CD4-positive, alpha-beta T cell treated with Interleukin-2 at 100 ng/mL for 4 hours (primary cell): ENCODE measurements around the gene PPP1R14C.
A peak's percentile ranks its signal among the peaks of the same experiment; 100 is the strongest.

ENCODE experiments used
- DNase-seq: peaks from one replicate; pipeline ENCODE4 v3.0.0-alpha.2; 2020; ENCODE audit warnings: low spot score

PPP1R14C gene

DNA sequence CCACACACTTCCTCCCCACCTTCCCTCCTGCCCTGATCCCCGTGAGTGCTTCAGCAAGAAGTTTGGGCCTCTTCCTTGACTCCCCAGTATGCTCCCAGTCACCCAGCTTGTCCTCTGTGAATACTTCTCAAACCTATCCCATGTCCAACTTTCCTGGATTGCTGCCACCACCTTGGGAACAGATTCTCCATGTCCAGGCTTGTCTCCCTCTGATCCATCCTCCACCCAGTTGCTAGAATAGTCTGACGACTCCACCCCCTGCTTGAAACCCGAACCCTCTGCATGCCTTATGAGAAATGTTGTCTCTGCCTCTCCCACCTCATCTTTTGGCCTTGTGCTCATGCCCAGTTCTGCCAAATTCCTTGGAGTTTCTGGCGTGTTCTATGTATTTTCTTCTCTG, 108.0 kb downstream of the PPP1R14C start:
- DNase-seq = no peak

DNA sequence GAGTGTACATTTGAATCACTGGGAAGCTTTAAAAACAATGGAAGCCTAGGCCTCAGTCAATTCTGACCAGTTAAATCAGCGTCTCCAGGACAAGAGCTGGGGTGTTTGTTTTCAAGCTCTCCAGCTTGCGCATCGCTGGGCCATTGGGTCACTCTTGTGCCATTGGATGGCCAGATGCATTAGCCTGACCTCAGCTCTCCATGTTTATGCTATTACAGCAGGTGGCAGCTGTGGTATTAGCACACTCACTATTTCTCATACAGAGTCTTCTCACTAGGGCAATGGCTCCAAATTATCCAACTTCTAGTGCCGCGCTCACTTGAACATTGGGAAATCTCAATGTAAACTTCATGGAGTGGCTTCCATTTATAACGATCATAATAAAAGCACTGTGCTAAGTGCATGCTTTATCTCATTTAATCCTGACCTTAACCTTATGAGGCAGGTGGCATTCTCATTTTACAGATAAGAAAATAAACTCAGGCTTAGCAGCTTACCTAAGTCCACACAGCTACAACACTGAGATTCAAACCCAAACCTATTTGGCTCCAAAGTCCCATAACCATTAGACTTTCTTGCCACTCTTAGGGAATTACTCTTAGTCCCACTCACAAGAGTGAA, 108.8 kb downstream of the PPP1R14C start:
- no peak for DNase-seq

DNA sequence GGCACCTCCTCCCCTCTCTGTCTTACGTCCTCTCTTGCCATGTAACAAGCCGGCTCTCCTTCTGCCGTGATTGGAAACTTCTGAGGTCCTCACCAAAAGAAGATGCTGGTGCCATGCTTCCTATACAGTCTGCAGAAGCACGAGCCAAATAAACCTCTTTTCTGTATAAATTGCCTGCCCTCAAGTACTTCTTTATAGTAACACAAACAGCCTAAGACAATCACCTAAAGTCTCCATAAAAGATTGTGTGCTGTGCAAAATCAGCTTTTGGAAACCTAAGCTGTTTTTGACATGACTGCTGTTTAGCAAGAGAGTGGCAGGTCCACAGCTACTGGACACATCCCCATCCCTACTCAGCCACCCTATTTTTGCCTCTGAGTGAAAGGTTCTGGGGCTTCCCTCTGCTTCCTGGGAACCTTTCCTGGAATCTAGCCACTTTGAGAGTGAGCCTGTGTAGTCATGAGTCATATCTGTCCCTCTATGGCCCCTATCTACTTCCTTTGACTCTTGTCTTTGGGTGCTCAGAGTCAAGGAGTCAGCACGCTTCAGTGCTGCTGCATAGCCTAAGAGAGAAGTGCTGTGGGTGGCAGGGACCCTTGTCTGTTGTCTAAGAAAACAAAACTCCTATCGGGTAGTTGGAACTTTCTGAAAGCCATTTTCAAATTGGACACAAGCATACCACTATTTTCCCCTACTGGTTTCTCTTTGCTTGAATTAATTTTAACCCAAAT, 110.0 kb downstream of the PPP1R14C start:
- no peak for DNase-seq

DNA sequence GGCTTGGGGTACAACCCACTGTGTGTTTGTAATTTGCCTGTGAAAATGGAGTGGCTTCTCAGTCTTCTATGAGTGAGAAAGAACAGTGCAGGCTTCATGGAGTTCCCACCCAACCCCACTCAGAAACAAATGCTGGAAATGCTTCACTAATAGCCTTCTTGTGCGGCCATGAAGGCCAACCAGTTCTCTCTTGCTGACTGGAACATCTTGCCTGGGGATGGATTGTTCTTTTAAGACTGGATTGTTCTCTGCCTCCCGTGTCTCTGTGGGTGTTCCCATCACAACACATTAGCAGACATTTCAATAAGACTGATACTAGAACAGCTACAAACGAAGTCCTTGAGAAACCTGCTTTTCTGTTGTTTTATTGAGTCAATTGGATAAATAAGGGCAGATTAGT, 110.6 kb downstream of the PPP1R14C start:
- DNase-seq = no peak

DNA sequence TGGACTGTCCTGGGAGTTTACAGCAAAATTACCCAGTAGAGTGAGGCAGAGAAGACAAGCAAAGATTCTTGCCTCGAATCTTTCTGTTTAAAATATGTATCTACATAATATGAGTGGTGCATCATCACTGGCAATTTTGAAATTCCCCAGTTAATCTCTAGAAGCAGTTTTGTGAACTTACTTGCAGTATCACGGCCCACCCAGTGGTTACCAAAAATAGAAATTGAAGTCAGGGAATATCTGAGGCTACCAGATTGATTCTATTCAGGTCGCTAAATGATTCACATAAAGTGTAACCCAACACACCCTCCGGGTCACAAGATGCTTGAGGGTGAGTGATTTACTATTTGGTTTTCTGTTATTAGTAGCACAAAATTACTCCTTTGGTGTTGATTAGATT, 111.9 kb downstream of the PPP1R14C start:
- no peak for DNase-seq

DNA sequence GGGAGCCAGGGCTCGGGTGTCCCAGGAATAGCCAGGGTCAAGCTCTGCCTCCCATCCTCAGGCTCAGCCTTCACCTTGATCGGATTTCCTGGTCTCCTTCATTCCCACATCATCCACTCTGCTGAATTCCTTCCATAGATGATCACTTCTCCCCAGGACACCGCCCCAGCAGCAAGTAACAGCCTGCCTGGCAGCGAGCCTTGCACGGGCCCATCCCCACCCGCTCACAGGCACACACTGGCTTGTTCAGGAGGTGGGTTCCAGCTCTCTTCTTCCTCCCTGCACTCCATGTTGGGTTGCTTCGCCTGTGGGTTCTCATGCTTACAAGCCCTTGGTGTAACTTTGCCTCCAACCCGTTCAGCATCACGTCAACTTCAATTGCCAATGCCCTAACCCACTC, 113.0 kb downstream of the PPP1R14C start:
- DNase-seq = no peak

DNA sequence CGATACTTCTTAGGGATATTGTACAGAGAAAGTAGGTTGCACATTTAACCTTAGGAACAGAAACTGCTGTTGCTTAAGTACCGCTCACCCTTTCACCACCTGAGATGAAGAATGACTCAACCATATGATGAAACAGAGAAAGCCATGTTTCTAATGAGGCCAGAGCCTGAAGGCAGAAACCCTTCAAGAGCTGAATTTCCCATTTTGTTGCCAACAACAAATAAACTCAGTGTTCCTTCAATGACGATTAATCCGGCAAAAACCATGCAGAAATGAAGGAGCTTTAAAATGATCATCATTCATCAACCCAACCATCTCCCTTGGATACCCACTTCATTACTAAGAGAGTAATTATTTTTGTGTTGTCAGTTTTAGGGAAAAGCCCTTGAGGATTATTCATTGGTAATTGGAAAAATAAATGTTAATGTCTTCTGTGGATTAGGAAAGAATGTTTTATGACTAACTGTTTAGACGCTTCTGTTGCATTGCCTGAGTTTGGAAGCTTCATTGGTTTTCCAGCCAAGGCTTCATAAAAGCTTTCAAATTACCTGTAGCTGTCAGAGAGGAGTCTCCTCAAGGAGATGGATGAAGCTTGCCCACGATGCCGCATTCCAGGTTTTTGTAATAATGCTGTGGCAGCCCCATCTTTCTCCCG, 113.9 kb downstream of the PPP1R14C start:
- no peak for DNase-seq

DNA sequence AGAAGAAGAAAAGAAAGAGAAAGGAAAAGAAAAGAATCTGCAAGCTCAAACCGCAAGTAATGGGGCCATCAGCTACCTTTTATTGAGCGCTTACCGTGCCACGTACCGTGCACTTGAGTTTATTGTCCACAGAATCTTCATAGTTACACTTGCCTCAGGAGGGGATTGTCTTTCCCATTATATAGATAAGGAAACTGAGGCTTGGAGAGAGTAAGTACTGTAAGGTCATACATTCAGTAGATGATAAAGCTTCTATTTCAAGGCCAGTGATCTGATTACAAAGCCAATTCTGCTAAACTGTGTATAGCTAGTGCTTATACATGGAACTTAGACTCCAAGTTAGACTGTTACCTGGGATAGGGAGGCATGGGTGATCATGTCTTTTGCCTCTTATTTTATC, 115.5 kb downstream of the PPP1R14C start:
- DNase-seq = no peak

DNA sequence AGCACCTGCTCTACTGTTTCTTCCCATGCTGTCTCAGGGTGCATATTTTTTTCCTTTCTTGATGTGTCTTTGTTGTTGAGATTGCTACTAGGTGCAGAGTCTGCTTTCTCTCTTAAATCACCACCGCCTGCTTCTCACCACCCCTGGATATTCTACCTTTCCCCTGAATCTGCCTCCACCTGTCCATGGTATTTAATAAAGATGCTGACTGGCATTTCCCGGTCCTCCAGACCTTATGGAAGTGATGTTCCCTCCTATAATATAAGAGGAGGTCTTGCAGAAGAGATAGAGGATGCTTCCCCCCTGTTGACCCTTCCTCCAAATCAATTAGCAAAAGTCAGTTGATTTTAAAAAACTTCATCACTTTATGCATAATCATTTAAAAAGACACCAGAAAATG, 118.1 kb downstream of the PPP1R14C start:
- no peak for DNase-seq

DNA sequence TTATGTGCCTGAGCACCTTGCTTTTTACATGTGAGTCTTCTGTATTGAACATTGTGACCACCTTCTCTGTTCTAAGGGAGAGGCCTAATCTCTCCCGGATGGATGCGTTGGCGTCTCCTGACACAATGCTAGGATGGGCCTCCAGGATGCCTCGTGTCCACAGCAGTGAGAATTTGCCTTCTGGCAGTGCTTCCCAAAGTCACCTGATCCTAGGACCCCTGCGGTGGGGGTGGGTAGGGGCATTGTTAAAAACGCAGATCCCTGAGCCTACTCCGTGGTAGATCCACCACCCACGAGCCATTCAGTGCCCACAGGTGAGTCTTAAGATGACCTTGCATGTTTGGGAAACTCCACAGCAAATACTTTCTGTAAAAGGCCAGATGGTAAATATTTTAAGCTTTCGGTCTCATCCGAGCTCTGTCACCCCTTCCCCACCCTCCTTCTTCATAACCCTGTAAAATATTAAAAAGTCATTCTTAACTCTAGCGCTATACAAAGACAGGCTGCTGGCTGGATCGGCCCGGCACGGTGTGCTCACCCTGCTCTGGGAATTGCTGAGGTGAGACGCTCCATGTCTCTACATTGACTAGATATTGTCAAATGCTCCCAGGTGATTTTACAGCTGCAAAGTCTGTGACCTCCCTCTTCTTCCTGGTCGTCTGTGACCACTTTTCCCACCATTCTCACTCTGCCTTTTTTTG, 119.3 kb downstream of the PPP1R14C start:
- DNase-seq = no peak

DNA sequence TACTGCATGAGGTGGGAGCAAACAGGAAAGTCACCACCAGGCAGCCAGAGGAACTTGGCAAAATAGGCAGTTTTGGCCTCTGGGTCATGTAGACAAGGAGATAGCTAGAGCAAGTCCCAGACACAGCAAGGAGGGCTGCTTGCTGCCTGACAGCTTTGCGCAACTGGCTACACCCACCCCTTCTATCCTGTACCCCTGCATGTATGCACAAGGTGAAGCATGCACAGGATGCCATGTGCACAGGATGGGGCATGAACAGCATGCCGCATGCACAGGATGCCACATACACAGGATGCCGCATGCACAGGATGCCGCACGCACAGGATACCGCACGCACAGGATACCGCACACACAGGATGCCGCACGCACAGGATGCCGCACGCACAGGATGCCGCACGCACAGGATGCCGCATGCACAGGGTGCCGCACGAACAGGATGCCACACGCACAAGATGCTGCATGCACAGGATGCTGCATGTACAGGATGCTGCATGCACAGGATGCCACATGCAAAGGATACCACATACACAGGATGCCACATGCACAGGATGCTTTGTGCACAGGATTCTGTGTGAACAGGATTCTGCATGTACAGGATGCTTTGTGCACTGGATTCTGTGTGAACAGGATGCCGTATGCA, 121.0 kb downstream of the PPP1R14C start:
- DNase-seq = peak; percentile 20

DNA sequence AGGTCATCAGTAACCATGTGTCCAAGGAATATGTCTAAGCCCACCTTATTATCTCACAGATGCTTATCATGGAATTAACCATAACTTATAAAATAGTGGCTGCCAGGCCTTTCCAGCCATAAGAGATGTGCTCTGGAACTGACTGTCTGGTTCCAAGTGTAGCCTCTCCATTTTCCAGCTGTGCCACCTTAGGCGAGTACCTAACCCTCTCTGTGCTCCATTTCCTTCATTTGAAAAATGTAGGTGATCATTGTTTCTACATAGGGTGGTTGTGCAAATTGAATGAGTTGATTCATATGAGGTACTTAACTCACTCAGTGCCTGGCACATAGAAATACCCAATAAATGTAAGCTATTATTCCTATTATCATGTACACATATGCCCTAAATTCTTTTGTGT, 123.5 kb downstream of the PPP1R14C start:
- no peak for DNase-seq

DNA sequence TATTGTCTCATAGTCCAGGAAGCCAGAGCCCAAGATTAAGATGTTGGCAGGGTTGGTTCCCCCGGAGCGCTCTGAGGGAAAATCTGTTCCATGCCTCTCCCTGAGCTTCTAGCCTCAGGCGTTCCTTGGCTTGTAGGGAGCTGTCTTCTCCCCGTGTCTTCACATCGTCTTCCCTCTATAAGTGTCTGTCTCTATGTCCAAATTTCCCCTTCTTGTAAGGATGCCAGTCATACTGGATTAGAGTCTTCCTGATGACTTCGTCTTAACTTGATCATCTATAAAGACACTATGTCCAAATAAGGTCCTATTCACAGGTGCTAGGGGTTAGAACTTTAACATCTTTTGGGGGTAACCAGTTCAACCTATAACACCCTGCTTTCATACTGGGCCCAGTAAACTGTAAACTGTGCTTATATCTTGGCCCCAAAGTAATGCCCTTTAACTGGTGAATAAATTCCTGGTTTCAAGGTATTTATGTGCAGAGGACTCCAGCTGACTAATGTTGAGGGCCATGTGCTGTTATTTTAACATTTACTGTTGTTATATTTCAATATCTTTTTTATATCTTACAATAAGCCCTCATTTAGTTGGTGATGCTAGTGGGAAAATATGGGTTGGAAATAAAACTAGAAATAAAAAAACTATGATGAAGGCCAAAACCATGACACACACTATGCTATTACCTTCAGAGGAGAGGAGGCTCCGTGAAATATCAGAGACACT, 124.3 kb downstream of the PPP1R14C start:
- no peak for DNase-seq

DNA sequence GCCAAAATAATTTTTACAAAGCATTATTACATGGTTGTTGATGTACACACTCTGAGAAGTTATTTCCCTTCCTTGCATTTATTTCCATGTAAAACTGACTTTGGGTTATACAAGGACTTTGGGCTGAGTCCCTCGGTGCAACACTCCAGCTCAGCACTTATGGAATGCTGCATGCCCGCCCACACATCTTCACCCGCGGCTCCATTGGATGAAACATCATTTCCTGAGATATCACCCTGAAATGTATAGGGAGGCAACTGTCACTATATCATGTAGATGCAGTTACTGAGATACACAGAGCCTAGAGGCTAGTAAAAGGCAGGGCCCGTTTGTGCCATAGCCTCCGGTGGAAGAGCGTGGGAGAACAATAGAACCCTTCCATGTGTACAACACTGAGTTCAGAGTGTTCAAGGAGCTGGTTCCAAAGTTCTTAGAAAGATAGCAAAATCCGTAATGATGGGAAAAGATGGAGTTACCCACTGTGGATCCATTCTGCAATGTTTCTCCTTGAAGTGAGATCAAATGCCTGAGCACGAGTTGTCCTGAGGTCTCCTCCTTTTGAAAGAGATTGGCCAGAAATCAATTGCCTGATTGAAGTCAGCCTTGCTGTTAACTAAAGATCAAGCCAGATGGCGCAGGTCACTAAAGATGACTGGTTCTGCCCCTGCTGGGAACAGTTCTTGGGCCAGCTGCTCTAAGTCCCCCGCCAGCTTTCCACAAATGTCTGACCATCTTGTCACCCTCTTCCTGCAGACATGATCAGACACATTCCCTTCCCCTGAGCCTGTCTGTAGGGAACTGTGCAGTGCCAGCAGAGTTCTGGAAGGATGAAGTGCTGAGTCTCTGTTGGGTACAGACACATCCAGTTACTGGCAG, 125.1 kb downstream of the PPP1R14C start:
- DNase-seq = no peak

DNA sequence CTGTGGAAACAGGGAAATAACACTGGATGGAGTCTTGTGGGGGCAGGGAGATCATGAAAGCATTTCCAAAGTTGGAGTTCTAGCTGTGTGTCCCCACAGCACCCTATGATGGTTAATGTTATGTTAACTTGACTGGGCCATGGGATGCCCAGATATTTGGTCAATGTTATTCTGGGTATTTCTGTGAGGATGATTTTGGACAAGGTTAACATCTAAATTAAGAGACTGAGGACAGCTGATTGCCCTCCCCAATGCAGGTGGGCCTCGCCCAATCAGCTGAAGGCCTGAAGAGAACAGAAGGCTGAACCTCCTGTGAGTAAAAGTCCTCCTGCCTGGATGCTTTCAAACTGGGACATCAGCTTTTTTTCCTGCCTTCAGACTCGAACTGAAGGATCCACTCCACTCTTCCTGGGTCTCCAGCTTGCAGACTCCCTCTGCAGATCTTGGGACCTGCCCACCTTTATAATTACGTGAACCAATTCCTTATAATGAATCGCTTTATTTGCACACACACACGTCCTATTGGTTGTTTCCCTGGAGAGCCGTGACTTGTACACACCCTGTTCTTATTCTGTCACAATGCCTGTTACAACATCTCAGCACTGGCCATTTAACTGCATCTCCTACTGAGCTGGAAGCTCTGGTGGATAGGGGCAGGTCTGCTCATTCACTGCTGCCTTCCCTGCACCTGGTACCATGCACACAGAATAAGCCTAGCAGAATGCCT, 126.4 kb downstream of the PPP1R14C start:
- DNase-seq = no peak

DNA sequence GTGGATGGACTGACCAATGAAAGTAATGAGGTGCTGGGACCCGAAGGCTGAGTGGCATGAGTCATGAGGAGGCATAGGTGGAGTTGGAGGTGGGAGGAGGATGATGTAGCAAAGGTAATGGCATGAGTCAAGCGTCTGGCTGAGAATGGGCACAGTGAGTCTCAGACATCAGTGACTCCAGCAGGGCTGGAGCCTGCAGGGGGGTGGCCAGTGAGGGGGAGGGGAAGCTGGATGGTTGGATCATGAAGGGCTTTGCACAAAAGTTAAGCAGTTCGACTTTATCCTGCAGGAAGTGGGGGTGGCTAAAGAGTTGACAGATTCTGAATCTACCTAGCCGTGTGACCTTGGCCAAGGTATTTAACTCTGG, 127.0 kb downstream of the PPP1R14C start:
- DNase-seq = no peak

DNA sequence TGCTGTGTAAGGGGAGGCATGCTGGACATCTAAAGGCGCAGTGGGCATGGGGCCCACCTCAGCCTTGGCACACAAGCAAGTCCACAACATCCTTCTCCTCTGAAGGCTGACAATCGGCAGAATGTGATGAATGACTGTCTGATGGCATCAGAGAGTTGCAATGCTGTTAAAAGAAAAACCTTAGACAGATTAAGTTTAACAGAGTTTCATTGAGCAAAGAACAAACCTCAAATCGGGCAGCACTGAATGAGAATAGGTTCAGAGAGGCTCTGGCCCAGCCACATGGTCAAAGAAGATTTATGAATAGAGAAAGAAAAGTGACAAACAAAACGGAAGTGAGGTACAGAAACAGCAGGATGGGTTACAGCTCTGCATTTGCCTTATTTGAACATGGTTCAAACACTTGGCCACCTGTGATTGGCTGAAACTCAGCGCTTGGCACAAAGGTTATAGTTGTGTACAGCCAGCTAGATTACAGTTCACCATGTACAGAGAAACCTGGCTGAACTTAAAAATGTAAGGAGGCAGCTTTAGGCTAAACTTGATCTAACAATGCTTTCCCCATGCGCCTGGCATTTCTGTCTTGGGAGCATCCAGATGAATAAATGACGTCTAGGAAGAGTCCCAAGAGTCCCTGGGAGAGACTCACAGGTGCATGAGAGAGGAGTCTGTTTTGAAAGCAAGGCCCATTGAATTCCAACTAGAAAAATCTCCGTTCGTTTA, 127.6 kb downstream of the PPP1R14C start:
- DNase-seq = no peak

DNA sequence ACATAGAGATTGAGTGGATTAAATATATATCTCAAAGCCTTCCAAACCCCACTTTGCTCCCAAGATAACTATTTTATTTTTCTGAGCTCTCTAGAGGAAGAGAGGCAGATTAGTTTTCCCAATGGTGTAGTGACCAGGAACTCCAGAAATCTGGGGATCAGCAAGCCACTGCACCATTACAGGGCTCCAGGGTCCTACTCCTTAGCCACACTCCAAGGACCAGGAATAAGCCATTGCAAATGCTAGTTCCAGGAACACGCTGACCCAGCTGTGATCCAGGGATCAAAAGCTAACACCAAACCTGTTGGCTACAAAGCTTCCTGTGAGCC, 128.3 kb downstream of the PPP1R14C start:
- DNase-seq = no peak

DNA sequence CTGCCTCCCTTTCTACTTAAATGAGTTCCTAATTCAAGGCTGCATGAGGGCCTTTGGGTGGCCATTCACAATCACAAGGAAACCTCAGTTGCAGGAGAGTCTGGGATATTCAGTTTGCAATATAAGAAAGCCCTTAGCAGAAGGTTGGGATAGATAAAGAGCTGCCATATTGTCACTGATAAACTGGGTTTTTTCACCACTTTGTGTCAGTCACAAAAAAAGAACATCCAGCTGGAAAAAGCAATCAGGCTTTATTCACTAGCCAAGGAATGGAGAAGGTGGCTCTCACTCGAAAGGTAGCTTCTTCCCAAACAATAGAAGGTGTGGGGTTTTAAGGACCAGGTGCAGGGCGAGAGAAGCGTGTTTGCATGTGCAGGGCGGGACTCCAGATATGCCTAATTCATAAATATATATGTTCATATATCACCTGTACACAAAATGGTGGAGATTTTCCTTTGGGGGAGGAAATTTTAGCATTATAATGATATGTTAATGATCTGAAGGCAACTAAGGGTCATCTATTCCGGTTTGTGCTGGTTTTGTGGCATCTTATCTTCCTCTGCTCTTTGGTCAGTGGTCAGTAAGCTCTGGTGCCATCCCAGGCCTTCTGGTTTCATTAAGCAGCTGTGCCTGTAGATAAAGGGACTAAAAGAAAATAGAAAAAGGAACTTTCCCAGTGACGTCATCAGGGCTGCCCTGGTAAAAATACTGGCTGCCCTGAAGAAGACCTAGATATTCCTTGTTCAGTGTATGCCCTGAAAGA, 128.8 kb downstream of the PPP1R14C start:
- DNase-seq = no peak
